ENCODE results near the gene FAT1.

DNA sequence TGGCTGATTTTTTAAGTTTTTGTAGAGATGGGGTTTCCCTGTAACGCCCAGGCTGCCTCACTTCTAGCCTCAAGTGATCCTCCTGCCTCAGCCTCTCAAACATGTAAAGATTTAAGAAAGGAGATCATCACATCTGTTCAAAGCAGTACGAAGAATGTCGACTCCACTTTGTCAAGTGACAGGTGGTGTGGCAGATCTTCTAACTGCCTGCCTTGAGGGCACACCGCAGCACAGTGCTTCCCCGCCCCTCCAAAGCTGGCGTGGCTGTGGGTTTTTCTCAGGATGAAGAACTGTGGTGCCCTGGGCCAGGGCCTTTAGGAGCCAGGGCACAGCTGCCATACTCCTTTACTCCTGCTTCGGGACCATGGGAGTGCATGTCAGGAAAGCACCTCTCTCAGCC, 125.0 kb downstream of the FAT1 start:
- TF ChIP-seq CTCF (IDR thresholded peaks at IDR 0.05) (no peak), POLR2A (IDR thresholded peaks at IDR 0.05) (no peak)

All from body of pancreas (tissue), 4 donors.